ENCODE data around the gene PIK3R5.

PIK3R5 gene

DNA sequence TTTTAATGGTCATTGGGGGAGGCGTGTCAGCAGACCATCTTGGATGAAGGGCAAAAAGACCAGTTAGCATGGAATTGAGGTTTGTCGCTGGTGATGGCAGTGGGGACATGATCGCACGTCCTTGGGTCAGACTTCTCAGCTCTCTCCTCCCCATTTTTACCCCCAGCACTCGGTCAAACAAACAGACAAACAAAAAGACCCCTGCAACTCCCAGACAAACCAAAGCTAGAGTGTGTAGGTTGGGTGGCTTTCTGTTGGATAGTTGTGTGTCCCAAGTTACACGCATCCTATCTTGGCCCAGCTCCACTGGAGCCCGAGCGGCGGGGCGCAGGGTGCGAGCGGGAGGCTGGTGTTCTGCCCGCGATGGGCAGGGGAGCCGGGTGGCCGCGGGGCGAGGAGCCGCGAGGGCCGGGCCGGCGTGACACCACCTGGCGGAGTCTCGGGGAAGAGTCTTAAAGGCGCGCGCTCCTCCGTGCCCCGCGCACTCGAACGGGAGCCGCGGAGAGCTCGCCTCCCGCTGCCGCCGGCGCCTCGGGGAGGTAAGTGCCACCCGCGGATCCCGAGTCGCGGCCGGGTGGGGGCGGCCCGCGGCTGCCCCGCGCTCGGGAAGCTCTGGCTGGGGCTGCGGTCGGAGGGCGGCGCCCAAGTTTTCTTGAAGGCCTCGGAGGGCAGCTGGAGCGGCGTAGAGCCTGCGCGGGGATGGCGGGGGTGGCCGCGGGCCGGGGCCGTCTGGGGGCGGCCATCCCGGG is 37.3 kb upstream of the PIK3R5 start:
- H3K4me1 ChIP-seq (ENCODE audit: control insufficient read depth, low read length): peaks cover 16% of the 10 kb centered on the region
- H3K4me3 ChIP-seq (ENCODE audit: low read length): no peak overlapping the region
- H3K9me3 ChIP-seq (ENCODE audit: control insufficient read depth, insufficient read depth, low read length): no peaks in the 10 kb centered on the region
- H3K27me3 ChIP-seq (ENCODE audit: control insufficient read depth, low read length): peaks cover 43% of the 10 kb centered on the region
- H3K9me2 ChIP-seq (replicated peaks; ENCODE audit: control insufficient read depth, low read length): no peaks in the 10 kb centered on the region
- H3K27ac ChIP-seq (ENCODE audit: low read depth, low read length): no peak overlapping the region
- H3K36me3 ChIP-seq (ENCODE audit: control insufficient read depth, low read length): no peaks in the 10 kb centered on the region
- no peaks in the 10 kb centered on the region for H3K79me2 ChIP-seq (ENCODE audit: control insufficient read depth, low read length)
- TF ChIP-seq EZH2phosphoT487 (IDR thresholded peaks at IDR 0.05; ENCODE audit: borderline replicate concordance, low read length): no peak; the same call in 1 of the 2 replicates
- TF ChIP-seq, protein P1, sequence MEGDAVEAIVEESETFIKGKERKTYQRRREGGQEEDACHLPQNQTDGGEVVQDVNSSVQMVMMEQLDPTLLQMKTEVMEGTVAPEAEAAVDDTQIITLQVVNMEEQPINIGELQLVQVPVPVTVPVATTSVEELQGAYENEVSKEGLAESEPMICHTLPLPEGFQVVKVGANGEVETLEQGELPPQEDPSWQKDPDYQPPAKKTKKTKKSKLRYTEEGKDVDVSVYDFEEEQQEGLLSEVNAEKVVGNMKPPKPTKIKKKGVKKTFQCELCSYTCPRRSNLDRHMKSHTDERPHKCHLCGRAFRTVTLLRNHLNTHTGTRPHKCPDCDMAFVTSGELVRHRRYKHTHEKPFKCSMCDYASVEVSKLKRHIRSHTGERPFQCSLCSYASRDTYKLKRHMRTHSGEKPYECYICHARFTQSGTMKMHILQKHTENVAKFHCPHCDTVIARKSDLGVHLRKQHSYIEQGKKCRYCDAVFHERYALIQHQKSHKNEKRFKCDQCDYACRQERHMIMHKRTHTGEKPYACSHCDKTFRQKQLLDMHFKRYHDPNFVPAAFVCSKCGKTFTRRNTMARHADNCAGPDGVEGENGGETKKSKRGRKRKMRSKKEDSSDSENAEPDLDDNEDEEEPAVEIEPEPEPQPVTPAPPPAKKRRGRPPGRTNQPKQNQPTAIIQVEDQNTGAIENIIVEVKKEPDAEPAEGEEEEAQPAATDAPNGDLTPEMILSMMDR (IDR thresholded peaks at IDR 0.05; ENCODE audit: low read depth, low read length, poor library complexity, severe bottlenecking): no peak
- H3K4me2 ChIP-seq (ENCODE audit: low read length): no peak overlapping the region
- no peaks in the 10 kb centered on the region; the same call in 1 of the 2 replicates for H4K20me1 ChIP-seq (ENCODE audit: control insufficient read depth, insufficient read depth, low read depth, low read length)
- H3F3A ChIP-seq (ENCODE audit: control insufficient read depth, insufficient read depth): peaks cover 3% of the 10 kb centered on the region; the same call in 1 of the 2 replicates

DNA sequence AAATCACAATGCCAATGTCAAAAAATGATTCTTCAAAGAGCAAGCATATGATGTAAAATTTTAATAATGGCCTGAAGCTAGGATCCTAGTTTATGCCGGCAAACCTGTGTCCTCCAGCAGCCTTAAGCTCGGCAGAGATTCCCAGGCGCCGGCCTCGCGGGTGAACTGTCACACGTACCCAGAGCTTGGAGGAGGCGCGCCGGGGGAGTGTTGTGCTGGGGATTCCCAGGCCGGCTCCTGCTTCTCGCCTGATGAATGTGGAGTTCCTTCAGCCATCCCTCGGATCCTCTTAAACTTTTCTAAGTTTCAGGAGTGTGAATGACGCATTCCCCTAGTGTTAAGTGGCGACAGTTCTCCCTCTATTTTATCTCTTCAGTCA is 36.7 kb upstream of the PIK3R5 start:
- Histone ChIP-seq H3K27me3 (ENCODE audit: control insufficient read depth, low read length) (peaks cover 43% of the 10 kb centered on the region), H3K27ac (ENCODE audit: low read depth, low read length) (no peak overlapping the region), H3K4me3 (ENCODE audit: low read length) (no peak overlapping the region), H3K4me2 (ENCODE audit: low read length) (no peak overlapping the region), H3K4me1 (ENCODE audit: control insufficient read depth, low read length) (peaks cover 16% of the 10 kb centered on the region), H4K20me1 (ENCODE audit: control insufficient read depth, insufficient read depth, low read depth, low read length) (no peaks in the 10 kb centered on the region; the same call in 1 of the 2 replicates), H3K9me2 (replicated peaks; ENCODE audit: control insufficient read depth, low read length) (no peaks in the 10 kb centered on the region), H3K36me3 (ENCODE audit: control insufficient read depth, low read length) (no peaks in the 10 kb centered on the region), H3K79me2 (ENCODE audit: control insufficient read depth, low read length) (no peaks in the 10 kb centered on the region), H3K9me3 (ENCODE audit: control insufficient read depth, insufficient read depth, low read length) (no peaks in the 10 kb centered on the region), H3F3A (ENCODE audit: control insufficient read depth, insufficient read depth) (peaks cover 3% of the 10 kb centered on the region; the same call in 1 of the 2 replicates)
- no peak for TF ChIP-seq EZH2phosphoT487 (IDR thresholded peaks at IDR 0.05; ENCODE audit: borderline replicate concordance, low read length)
- TF ChIP-seq, protein P1 (IDR thresholded peaks at IDR 0.05; ENCODE audit: low read depth, low read length, poor library complexity, severe bottlenecking): no peak

DNA sequence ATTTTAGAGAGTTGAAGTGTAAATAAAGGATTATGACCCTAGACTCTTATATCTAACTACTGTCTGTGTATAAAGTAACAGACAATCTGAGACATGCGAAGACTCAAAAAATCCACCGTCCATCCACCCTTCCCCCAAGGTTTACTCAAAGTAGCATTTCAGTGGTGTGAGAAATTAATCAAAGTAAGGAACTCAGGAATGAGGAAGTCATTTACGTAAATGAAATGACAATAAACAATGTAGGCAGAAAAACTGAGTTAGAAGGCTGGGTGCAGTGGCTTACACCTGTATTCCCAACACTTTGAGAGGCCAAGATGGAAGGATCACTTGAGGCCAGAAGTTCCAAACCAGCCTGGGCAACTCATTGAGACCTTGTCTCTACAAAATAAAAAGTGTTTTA is 36.1 kb upstream of the PIK3R5 start:
- Histone ChIP-seq H3K4me2 (ENCODE audit: low read length) (peak overlapping the region; percentile 29; the same call in 1 of the 2 replicates), H3K9me3 (ENCODE audit: control insufficient read depth, insufficient read depth, low read length) (no peaks in the 10 kb centered on the region), H3K4me3 (ENCODE audit: low read length) (no peak overlapping the region), H3F3A (ENCODE audit: control insufficient read depth, insufficient read depth) (peaks cover 3% of the 10 kb centered on the region; the same call in 1 of the 2 replicates), H3K36me3 (ENCODE audit: control insufficient read depth, low read length) (no peaks in the 10 kb centered on the region), H3K9me2 (replicated peaks; ENCODE audit: control insufficient read depth, low read length) (no peaks in the 10 kb centered on the region), H3K4me1 (ENCODE audit: control insufficient read depth, low read length) (peaks cover 16% of the 10 kb centered on the region), H3K27me3 (ENCODE audit: control insufficient read depth, low read length) (peaks cover 43% of the 10 kb centered on the region), H4K20me1 (ENCODE audit: control insufficient read depth, insufficient read depth, low read depth, low read length) (no peaks in the 10 kb centered on the region; the same call in 1 of the 2 replicates), H3K27ac (ENCODE audit: low read depth, low read length) (no peak overlapping the region), H3K79me2 (ENCODE audit: control insufficient read depth, low read length) (no peaks in the 10 kb centered on the region)
- TF ChIP-seq, protein P1 (IDR thresholded peaks at IDR 0.05; ENCODE audit: low read depth, low read length, poor library complexity, severe bottlenecking): no peak

Measured in DOHH2 (cell line).